Loucy (cell line): Measurements from ENCODE around the gene H3-3A.

Experiments
- H2AFZ ChIP-seq: fragments of 200-600 bp; sonication (generic); 2 replicates; pipeline ENCODE4 v1.6.0; 2016; ENCODE audit warnings: antibody characterized with exemption, mild to moderate bottlenecking, low read length, moderate library complexity
- H3F3A ChIP-seq: fragments of 200-600 bp; 2 replicates; pipeline ENCODE4 v1.6.0; 2016; ENCODE audit warnings: antibody characterized with exemption, low read depth, mild to moderate bottlenecking
- H3K27me3 ChIP-seq: fragments of 200-600 bp; sonication (generic); 2 replicates; pipeline ENCODE4 v1.6.1; 2014; ENCODE audit warnings: low read length, mild to moderate bottlenecking; ENCODE audit not compliant: insufficient read depth, poor library complexity, severe bottlenecking
- H3K36me3 ChIP-seq: fragments of 200-600 bp; sonication (generic); 2 replicates; pipeline ENCODE4 v1.6.1; 2016; ENCODE audit warnings: low read length; ENCODE audit not compliant: insufficient read depth
- H3K4me1 ChIP-seq: fragments of 200-600 bp; sonication (generic); 2 replicates; pipeline ENCODE4 v1.5.1; 2014; ENCODE audit warnings: low read length, mild to moderate bottlenecking; ENCODE audit not compliant: insufficient read depth, poor library complexity, severe bottlenecking
- H3K4me2 ChIP-seq: fragments of 200-600 bp; sonication (generic); 2 replicates; pipeline ENCODE4 v1.6.0; 2014; ENCODE audit warnings: antibody characterized with exemption, low read length, low read depth, mild to moderate bottlenecking; ENCODE audit not compliant: poor library complexity, severe bottlenecking
- H3K4me3 ChIP-seq: fragments of 200-600 bp; sonication (generic); 2 replicates; pipeline ENCODE4 v1.5.1; 2014; ENCODE audit warnings: low read length, mild to moderate bottlenecking, mixed read lengths; ENCODE audit not compliant: poor library complexity, severe bottlenecking
- H3K79me2 ChIP-seq: fragments of 200-600 bp; sonication (generic); 2 replicates; pipeline ENCODE4 v1.6.1; 2014; ENCODE audit warnings: low read length; ENCODE audit not compliant: insufficient read depth
- H3K9ac ChIP-seq: fragments of 200-600 bp; sonication (generic); 2 replicates; pipeline ENCODE4 v1.6.0; 2014; ENCODE audit warnings: mild to moderate bottlenecking, low read depth, low read length, moderate library complexity; ENCODE audit not compliant: poor library complexity, severe bottlenecking
- H3K9me2 ChIP-seq: fragments of 200-600 bp; sonication (generic); replicated peaks from 2 replicates; pipeline ENCODE4 v1.6.1; 2016; ENCODE audit warnings: low read depth, low read length, mixed read lengths
- H3K9me3 ChIP-seq: fragments of 200-600 bp; sonication (generic); 2 replicates; pipeline ENCODE4 v1.6.1; 2014; ENCODE audit warnings: mild to moderate bottlenecking, antibody characterized with exemption, low read length, low read depth; ENCODE audit not compliant: insufficient read depth
- H4K20me1 ChIP-seq: fragments of 200-600 bp; sonication (generic); 2 replicates; pipeline ENCODE4 v1.6.0; 2014; ENCODE audit warnings: antibody characterized with exemption, low read length, mild to moderate bottlenecking; ENCODE audit not compliant: insufficient read depth, poor library complexity, severe bottlenecking
- CTCF ChIP-seq: fragments of 200-600 bp; sonication (generic); conservative IDR thresholded peaks from 2 replicates; pipeline ENCODE4 v1.5.1; 2014; ENCODE audit warnings: mild to moderate bottlenecking, antibody characterized with exemption, low read length
- EZH2phosphoT487 ChIP-seq: fragments of 200-600 bp; IDR thresholded peaks from 2 replicates; pipeline ENCODE4 v1.6.1; 2018; ENCODE audit warnings: antibody characterized with exemption, mild to moderate bottlenecking, moderate library complexity, borderline replicate concordance

Gene H3-3A

GRCh38 chr1:226047495-226047894 lies 15.0 kb upstream of the H3-3A start:
- Histone ChIP-seq H4K20me1 (no peaks in the 10 kb centered on the region), H3K9me2 (no peaks in the 10 kb centered on the region), H3K79me2 (no peaks in the 10 kb centered on the region), H3K9me3 (no peaks in the 10 kb centered on the region), H3K27me3 (no peaks in the 10 kb centered on the region), H3K4me1 (no peaks in the 10 kb centered on the region), H3K4me3 (no peak overlapping the region), H3K36me3 (no peaks in the 10 kb centered on the region), H3K9ac (no peak overlapping the region), H3F3A (no peaks in the 10 kb centered on the region), H3K4me2 (no peak overlapping the region), H2AFZ (no peak overlapping the region)
- TF ChIP-seq CTCF: no peak
- TF ChIP-seq EZH2phosphoT487: no peak

DNA sequence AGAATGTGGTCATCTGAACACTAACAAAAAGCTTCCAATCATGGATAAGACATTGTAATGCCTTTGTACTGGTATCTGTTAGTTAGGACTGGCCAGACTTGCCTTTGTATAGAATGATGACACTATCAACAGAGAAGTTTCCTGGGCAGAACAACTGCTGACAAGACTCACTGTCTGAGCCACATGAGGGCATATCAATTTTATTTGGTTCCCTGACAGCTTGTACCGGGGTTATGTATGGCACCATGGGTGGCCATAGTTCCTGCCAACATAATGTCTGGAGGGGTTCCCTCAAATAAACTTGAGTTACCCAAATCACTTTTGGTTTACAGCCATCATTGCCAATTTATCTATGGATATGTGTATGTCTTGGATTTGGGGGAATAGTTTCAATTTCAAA lies 13.6 kb upstream of the H3-3A start:
- Histone ChIP-seq H3K4me1 (no peaks in the 10 kb centered on the region), H3K27me3 (no peaks in the 10 kb centered on the region), H3K9me3 (no peaks in the 10 kb centered on the region), H4K20me1 (no peaks in the 10 kb centered on the region), H3F3A (no peaks in the 10 kb centered on the region), H3K9me2 (no peaks in the 10 kb centered on the region), H3K4me3 (no peak overlapping the region), H3K9ac (no peak overlapping the region), H2AFZ (no peak overlapping the region), H3K36me3 (no peaks in the 10 kb centered on the region), H3K4me2 (no peak overlapping the region), H3K79me2 (no peaks in the 10 kb centered on the region)
- TF ChIP-seq CTCF: no peak
- no peak for TF ChIP-seq EZH2phosphoT487

DNA sequence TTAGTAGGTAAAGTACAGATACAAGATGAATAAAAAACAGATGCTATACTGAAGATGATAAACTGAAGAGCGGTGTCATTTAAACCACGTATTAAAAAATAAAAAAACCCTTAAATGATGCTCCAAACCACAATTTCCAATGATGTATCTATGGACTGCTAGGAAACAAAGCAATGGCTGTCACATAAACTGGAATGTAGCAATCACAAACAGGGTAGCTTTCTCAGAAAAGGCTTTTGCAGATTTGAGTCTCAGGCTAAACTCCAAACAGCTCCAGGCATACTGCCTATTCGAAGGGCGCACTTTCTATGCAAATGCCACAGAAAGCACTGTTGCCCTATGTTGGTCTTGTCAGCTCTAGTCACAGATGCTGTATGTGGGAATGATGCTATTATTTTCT lies 12.4 kb upstream of the H3-3A start:
- no peak overlapping the region for H3K9ac ChIP-seq
- H2AFZ ChIP-seq: no peak overlapping the region
- no peak overlapping the region for H3K4me2 ChIP-seq
- no peaks in the 10 kb centered on the region for H4K20me1 ChIP-seq
- no peaks in the 10 kb centered on the region for H3K36me3 ChIP-seq
- H3K4me3 ChIP-seq: no peak overlapping the region
- no peaks in the 10 kb centered on the region for H3K79me2 ChIP-seq
- TF ChIP-seq CTCF: no peak
- peaks cover 4% of the 10 kb centered on the region for H3K4me1 ChIP-seq
- H3K27me3 ChIP-seq: no peaks in the 10 kb centered on the region
- no peaks in the 10 kb centered on the region for H3F3A ChIP-seq
- no peaks in the 10 kb centered on the region for H3K9me2 ChIP-seq
- H3K9me3 ChIP-seq: no peaks in the 10 kb centered on the region
